ENCODE measurements around the gene PCLAF. TPM values are rescaled to one million over a fixed set of nuclear protein-coding genes. Genes with fewer than 3 reads are reported as not detected.
"Not testable (repeated sequence)": the region's sequence is repeated elsewhere in the genome, so short reads cannot be mapped to it uniquely, and the experiment has no call there.

The PCLAF gene
- total RNA-seq, 1 experiment from 2014 or later, result 97.8 TPM

DNA sequence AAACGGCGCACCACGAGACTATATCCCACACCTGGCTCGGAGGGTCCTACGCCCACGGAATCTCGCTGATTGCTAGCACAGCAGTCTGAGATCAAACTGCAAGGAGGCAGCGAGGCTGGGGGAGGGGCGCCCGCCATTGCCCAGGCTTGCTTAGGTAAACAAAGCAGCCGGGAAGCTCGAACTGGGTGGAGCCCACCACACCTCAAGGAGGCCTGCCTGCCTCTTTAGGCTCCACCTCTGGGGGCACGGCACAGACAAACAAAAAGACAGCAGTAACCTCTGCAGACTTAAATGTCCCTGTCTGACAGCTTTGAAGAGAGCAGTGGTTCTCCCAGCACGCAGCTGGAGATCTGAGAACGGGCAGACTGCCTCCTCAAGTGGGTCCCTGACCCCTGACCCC lies 54.3 kb downstream of the PCLAF start:
- H3K9me3 ChIP-seq (ENCODE audit: control insufficient read depth, insufficient read depth, low read depth, low read length); in situ Hi-C loops (cut with HindIII; ENCODE audit: low pct_unique_long_range_greater_than_20kb, low sequenced_read_pairs); CTCF ChIA-PET; H3K4me1 ChIP-seq (ENCODE audit: control insufficient read depth, insufficient read depth, low read length); H3K27me3 ChIP-seq (ENCODE audit: control insufficient read depth, insufficient read depth, low read length); H3K4me3 ChIP-seq (ENCODE audit: low read depth in 2 of 2, low read length in 2 of 2); intact Hi-C loops (cut with micrococcal nuclease; ENCODE audit: unreplicated experiment); ATAC-seq; DNase-seq (ENCODE audit: low read depth, low spot score); H3K36me3 ChIP-seq (ENCODE audit: control insufficient read depth, insufficient read depth, low read length); H3K27ac ChIP-seq (ENCODE audit: low read length); BruUV-seq (replicated peaks); POLR2A ChIA-PET: not testable (repeated sequence)

DNA sequence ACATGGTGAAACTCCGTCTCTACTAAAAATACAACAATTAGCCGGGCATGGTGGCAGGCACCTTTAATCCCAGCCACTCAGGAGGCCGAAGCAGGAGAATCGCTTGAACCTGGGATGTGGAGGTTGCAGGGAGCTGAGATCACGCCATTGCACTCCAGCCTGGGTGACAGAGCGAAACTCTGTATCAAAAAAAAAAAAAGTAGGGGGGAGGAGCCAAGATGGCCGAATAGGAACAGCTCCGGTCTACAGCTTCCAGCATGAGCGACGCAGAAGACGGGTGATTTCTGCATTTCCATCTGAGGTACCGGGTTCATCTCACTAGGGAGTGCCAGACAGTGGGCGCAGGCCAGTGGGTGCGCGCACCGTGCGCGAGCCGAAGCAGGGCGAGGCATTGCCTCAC lies 54.8 kb downstream of the PCLAF start:
- H3K36me3 ChIP-seq (ENCODE audit: control insufficient read depth, insufficient read depth, low read length); DNase-seq (ENCODE audit: low read depth, low spot score); H3K27me3 ChIP-seq (ENCODE audit: control insufficient read depth, insufficient read depth, low read length); H3K4me1 ChIP-seq (ENCODE audit: control insufficient read depth, insufficient read depth, low read length); H3K4me3 ChIP-seq (ENCODE audit: low read depth in 2 of 2, low read length in 2 of 2); H3K9me3 ChIP-seq (ENCODE audit: control insufficient read depth, insufficient read depth, low read depth, low read length); BruUV-seq (replicated peaks); in situ Hi-C loops (cut with HindIII; ENCODE audit: low pct_unique_long_range_greater_than_20kb, low sequenced_read_pairs); H3K27ac ChIP-seq (ENCODE audit: low read length); ATAC-seq; POLR2A ChIA-PET; CTCF ChIA-PET; intact Hi-C loops (cut with micrococcal nuclease; ENCODE audit: unreplicated experiment): not testable (repeated sequence)

DNA sequence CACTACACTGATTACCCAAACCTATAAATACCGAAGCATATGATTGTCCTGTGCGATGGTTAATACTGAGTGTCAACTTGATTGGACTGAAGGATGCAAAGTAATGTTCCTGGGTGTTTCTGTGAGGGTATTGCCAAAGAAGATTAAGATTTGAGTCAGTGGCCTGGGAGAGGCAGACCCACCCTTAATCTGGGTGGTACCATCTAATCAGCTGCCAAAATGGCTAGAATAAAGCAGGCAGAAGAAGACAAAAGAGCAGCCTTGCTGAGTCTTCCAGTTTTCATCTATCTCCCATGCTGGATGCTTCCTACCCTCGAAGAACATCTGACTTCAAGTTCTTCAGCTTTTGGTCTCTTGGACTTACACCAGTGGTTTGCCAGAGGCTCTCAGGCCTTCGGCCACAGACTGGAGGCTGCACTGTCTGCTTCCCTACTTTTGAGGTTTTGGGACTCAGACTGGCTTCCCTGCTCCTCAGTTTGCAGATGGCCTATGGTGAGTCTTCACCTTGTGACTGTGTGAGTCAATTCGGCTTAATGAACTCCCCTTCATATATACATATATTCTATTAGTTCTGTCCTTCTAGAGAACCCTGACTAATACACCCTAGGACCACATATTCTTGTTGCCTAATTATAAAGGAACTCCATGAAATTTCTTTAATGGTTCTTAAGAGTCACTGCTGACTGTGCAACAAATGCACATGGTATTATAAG lies 56.9 kb downstream of the PCLAF start:
- in situ Hi-C loops (cut with HindIII; ENCODE audit: low pct_unique_long_range_greater_than_20kb, low sequenced_read_pairs) (no loop called here), intact Hi-C loops (cut with micrococcal nuclease; ENCODE audit: unreplicated experiment) (no loop called here)
- ATAC-seq, result no peak
- TF ChIP-seq SIN3A (IDR thresholded peaks at IDR 0.05; ENCODE audit: borderline replicate concordance, insufficient read depth, low read depth, low read length) (no peak), POLR2AphosphoS5 (IDR thresholded peaks at IDR 0.05; ENCODE audit: low read depth, low read length) (no peak), TCF7L2 (IDR thresholded peaks at IDR 0.05; ENCODE audit: low read depth, low read length) (no peak)
- TF ChIP-seq, protein P1, sequence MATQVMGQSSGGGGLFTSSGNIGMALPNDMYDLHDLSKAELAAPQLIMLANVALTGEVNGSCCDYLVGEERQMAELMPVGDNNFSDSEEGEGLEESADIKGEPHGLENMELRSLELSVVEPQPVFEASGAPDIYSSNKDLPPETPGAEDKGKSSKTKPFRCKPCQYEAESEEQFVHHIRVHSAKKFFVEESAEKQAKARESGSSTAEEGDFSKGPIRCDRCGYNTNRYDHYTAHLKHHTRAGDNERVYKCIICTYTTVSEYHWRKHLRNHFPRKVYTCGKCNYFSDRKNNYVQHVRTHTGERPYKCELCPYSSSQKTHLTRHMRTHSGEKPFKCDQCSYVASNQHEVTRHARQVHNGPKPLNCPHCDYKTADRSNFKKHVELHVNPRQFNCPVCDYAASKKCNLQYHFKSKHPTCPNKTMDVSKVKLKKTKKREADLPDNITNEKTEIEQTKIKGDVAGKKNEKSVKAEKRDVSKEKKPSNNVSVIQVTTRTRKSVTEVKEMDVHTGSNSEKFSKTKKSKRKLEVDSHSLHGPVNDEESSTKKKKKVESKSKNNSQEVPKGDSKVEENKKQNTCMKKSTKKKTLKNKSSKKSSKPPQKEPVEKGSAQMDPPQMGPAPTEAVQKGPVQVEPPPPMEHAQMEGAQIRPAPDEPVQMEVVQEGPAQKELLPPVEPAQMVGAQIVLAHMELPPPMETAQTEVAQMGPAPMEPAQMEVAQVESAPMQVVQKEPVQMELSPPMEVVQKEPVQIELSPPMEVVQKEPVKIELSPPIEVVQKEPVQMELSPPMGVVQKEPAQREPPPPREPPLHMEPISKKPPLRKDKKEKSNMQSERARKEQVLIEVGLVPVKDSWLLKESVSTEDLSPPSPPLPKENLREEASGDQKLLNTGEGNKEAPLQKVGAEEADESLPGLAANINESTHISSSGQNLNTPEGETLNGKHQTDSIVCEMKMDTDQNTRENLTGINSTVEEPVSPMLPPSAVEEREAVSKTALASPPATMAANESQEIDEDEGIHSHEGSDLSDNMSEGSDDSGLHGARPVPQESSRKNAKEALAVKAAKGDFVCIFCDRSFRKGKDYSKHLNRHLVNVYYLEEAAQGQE (IDR thresholded peaks at IDR 0.05; ENCODE audit: insufficient read depth in 1 of 2, low read depth in 2 of 2, low read length in 1 of 2), result no peak
- TF ChIP-seq, protein P2, sequence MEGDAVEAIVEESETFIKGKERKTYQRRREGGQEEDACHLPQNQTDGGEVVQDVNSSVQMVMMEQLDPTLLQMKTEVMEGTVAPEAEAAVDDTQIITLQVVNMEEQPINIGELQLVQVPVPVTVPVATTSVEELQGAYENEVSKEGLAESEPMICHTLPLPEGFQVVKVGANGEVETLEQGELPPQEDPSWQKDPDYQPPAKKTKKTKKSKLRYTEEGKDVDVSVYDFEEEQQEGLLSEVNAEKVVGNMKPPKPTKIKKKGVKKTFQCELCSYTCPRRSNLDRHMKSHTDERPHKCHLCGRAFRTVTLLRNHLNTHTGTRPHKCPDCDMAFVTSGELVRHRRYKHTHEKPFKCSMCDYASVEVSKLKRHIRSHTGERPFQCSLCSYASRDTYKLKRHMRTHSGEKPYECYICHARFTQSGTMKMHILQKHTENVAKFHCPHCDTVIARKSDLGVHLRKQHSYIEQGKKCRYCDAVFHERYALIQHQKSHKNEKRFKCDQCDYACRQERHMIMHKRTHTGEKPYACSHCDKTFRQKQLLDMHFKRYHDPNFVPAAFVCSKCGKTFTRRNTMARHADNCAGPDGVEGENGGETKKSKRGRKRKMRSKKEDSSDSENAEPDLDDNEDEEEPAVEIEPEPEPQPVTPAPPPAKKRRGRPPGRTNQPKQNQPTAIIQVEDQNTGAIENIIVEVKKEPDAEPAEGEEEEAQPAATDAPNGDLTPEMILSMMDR (IDR thresholded peaks at IDR 0.05), result no peak
- no peaks in the 10 kb centered on the region for H3K27me3 ChIP-seq (ENCODE audit: control insufficient read depth, insufficient read depth, low read length)
- H3K4me1 ChIP-seq (ENCODE audit: control insufficient read depth, insufficient read depth, low read length), result no peaks in the 10 kb centered on the region
- no peaks in the 10 kb centered on the region for H3K36me3 ChIP-seq (ENCODE audit: control insufficient read depth, insufficient read depth, low read length)
- no peaks in the 10 kb centered on the region for H3K9me3 ChIP-seq (ENCODE audit: control insufficient read depth, insufficient read depth, low read depth, low read length)
- BruUV-seq (replicated peaks), result no TSS peak
- H3K4me3 ChIP-seq (ENCODE audit: low read depth in 2 of 2, low read length in 2 of 2), result no peak overlapping the region
- ChIA-PET CTCF (no interaction called here), POLR2A (interaction anchor here (0.7 kb wide), 1 partner anchor 194 kb away, joined by 4 read pairs; no protein-coding TSS in a partner anchor)
- no peak for DNase-seq (ENCODE audit: low read depth, low spot score)
- H3K27ac ChIP-seq (ENCODE audit: low read length), result no peak overlapping the region

All from Panc1 (cell line).